ENCODE measurements around the gene GSTK1. TPM values are rescaled to one million over a fixed set of nuclear protein-coding genes. Genes with fewer than 3 reads are reported as not detected.

Gene GSTK1
- total RNA-seq, 2 experiments from 2014 or later: 335 to 436 TPM

DNA sequence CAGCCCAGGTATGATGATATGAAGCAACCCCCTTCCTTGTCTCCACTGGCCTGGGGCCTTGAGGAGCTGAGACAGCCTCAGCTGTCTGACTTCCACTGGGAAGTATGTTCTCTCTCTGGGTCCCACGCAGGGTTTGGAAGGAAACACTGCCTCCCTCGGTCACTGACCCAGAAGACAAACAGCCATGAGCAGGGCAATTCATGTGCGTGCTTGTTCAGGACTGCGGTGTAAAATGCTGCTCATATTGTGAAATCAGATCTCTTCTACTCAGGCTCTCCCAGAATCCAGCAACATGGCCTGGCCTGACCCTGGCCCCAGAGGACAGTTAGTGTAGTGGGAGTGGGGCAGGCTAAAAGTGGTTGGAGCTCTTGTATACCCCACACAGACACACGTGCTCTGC is 55.4 kb downstream of the GSTK1 start:
- no peak overlapping the region for H3K4me3 Mint-ChIP-seq
- peaks cover 1% of the 10 kb centered on the region for H3K9me3 Mint-ChIP-seq (ENCODE audit: low read depth)
- no peak overlapping the region for H3K27ac Mint-ChIP-seq
- CTCF ChIA-PET: interaction anchor here (1.1 kb wide), 1 partner anchor 26 kb away, joined by 4 read pairs; no protein-coding TSS in a partner anchor
- ATAC-seq: no peak
- peaks cover 2% of the 10 kb centered on the region for H3K27me3 Mint-ChIP-seq
- DNase-seq: no peak
- peaks cover 6% of the 10 kb centered on the region for H3K36me3 Mint-ChIP-seq
- H3K4me1 Mint-ChIP-seq: peaks cover 3% of the 10 kb centered on the region

Other genes with a start within 250 kb of the GSTK1 start
- not detected for gene OR9A2, start 236.3 kb upstream of the GSTK1 start, total RNA-seq
- gene OR6V1, start 211.1 kb upstream of the GSTK1 start, total RNA-seq: not detected
- not detected for gene PIP, start 131.4 kb upstream of the GSTK1 start, total RNA-seq
- gene TAS2R39, start 80.0 kb upstream of the GSTK1 start, total RNA-seq: not detected
- not detected for gene TAS2R40, start 41.4 kb upstream of the GSTK1 start, total RNA-seq
- 1 to 10 TPM in 1 of 2 experiments, under 1 TPM in 1; 0.41 to 1.7 TPM for gene TMEM139, start 21.5 kb downstream of the GSTK1 start, total RNA-seq
- gene CASP2, start 24.9 kb downstream of the GSTK1 start, total RNA-seq: 100 to 1,000 TPM; 117 to 129 TPM
- gene CLCN1, start 52.7 kb downstream of the GSTK1 start, total RNA-seq: under 1 TPM; 0.09 TPM
- gene FAM131B, start 99.3 kb downstream of the GSTK1 start, total RNA-seq: 1 to 10 TPM; 2.3 to 2.6 TPM
- 100 to 1,000 TPM; 173 to 212 TPM for gene ZYX, start 117.9 kb downstream of the GSTK1 start, total RNA-seq
- gene EPHA1, start 145.4 kb downstream of the GSTK1 start, total RNA-seq: 1 to 10 TPM in 1 of 2 experiments, under 1 TPM in 1; 0.47 to 1.6 TPM
- gene TAS2R60, start 180.0 kb downstream of the GSTK1 start, total RNA-seq: not detected
- gene TAS2R41, start 214.4 kb downstream of the GSTK1 start, total RNA-seq: not detected

Data from activated CD8-positive, alpha-beta memory T cell treated with anti-CD3 and anti-CD28 coated beads, Interleukin-2, amount 10 ng/mL, durations not matched to agents 7 days and 5 days (primary cell).